Lower leg skin (tissue), 4 donors: ENCODE data around the gene TUBG2. TPM values are rescaled to one million over a fixed set of nuclear protein-coding genes. Genes with fewer than 3 reads are reported as not detected.

ENCODE experiments used
- DNase-seq, 2 donors: peaks; one replicate each; pipeline ENCODE4 v3.0.0-alpha.2; 2019; ENCODE audit warnings: low spot score in 2 of 2
- H3K4me3 ChIP-seq: fragments of 200-600 bp; sonication (generic); 2 replicates; pipeline ENCODE4 v1.5.1; 2017; ENCODE audit warnings: mild to moderate bottlenecking, low read depth; ENCODE audit not compliant: poor library complexity, severe bottlenecking
- POLR2A ChIP-seq, 2 donors: fragments of 450-650 bp; IDR thresholded peaks; one replicate each; pipeline ENCODE4 v1.6.1; 2016 to 2017; ENCODE audit warnings: antibody characterized with exemption in 2 of 2, mild to moderate bottlenecking in 1 of 2, moderate library complexity in 1 of 2
- WGBS, 2 donors: methylation state at CpG; one replicate each; pipeline ENCODE4 v1.1.5; 2018; 5-methylcytosine and 5-hydroxymethylcytosine counted together
- intact Hi-C: fragments of 100-400 bp; cut with DNase I; formaldehyde crosslinking; loops from one replicate; pipeline ENCODE4 v1.15.0; 2023; ENCODE audit warnings: low total_unique reads
- total RNA-seq, 4 donors: library from RNA; depleted of rRNA; stranded (reverse); fragments of >200 nt; gene quantifications; one replicate each; pipeline ENCODE4 v1.1.0, GENCODE V29; 2016
- TF ChIP-seq, protein P1 (sequence below), 3 donors: fragments of 450-650 bp; IDR thresholded peaks; one replicate each; pipeline ENCODE4 v1.5.1; 2016; ENCODE audit warnings: antibody characterized with exemption in 3 of 3, mild to moderate bottlenecking in 3 of 3, moderate library complexity in 2 of 3

TUBG2 gene
- total RNA-seq, 4 donors from 2014 or later: 10.6 to 19.3 (median 13.7) TPM

DNA sequence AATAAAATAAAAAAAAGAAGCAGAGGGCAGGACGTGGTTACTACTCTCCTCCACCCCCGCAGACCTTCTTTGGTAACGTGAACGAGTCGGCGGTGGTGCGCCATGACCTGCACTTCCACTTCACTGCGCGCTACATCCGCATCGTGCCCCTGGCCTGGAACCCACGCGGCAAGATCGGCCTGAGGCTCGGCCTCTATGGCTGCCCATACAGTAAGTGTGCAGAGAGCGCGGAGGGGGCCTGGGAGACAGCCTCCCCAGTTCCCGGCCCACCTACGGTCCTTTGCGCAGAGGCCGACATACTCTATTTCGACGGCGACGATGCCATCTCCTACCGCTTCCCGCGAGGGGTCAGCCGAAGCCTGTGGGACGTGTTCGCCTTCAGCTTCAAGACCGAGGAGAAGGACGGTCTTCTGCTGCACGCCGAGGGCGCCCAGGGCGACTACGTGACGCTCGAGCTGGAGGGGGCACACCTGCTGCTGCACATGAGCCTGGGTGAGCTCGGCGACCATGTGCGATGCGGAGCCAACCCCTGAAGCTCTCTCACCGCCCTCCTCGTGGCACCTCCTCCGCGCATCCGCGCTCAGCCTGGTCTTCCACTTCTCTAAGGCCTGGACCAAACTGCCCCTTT, 26.0 kb downstream of the TUBG2 start:
- 86 to 91% methylated on average over 46 to 50 of the region's 50 CpGs for WGBS, 2 donors
- no peak overlapping the region for H3K4me3 ChIP-seq
- no peak for TF ChIP-seq POLR2A (IDR thresholded peaks at IDR 0.05)
- TF ChIP-seq, protein P1, sequence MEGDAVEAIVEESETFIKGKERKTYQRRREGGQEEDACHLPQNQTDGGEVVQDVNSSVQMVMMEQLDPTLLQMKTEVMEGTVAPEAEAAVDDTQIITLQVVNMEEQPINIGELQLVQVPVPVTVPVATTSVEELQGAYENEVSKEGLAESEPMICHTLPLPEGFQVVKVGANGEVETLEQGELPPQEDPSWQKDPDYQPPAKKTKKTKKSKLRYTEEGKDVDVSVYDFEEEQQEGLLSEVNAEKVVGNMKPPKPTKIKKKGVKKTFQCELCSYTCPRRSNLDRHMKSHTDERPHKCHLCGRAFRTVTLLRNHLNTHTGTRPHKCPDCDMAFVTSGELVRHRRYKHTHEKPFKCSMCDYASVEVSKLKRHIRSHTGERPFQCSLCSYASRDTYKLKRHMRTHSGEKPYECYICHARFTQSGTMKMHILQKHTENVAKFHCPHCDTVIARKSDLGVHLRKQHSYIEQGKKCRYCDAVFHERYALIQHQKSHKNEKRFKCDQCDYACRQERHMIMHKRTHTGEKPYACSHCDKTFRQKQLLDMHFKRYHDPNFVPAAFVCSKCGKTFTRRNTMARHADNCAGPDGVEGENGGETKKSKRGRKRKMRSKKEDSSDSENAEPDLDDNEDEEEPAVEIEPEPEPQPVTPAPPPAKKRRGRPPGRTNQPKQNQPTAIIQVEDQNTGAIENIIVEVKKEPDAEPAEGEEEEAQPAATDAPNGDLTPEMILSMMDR (IDR thresholded peaks at IDR 0.05): no peak
- intact Hi-C loops: loop anchor here (10.0 kb wide), 1 partner anchor 110 kb away; the partner anchor contains the start of gene PSMC3IP
- DNase-seq: no peak

DNA sequence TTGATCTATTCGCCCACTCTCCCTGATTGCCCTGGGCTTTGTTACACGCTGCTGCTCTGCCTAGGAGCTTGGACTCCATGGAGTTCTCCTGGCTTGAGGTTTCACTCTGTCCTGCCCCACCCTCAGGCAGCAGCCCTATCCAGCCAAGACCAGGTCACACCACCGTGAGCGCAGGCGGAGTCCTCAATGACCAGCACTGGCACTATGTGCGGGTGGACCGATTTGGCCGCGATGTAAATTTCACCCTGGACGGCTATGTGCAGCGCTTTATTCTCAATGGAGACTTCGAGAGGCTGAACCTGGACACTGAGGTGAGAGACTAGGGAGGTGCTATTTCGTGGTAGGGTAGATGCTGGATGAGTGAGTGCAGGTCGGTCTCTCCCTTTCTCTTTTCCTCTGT, 26.7 kb downstream of the TUBG2 start:
- H3K4me3 ChIP-seq: no peak overlapping the region
- WGBS, 2 donors: 80 to 82% methylated on average over 14 of the region's 14 CpGs
- TF ChIP-seq, protein P1 (IDR thresholded peaks at IDR 0.05): no peak
- TF ChIP-seq POLR2A (IDR thresholded peaks at IDR 0.05): no peak
- DNase-seq: no peak
- intact Hi-C loops: loop anchor here (10.0 kb wide), 1 partner anchor 111 kb away; the partner anchor contains the start of gene PSMC3IP

DNA sequence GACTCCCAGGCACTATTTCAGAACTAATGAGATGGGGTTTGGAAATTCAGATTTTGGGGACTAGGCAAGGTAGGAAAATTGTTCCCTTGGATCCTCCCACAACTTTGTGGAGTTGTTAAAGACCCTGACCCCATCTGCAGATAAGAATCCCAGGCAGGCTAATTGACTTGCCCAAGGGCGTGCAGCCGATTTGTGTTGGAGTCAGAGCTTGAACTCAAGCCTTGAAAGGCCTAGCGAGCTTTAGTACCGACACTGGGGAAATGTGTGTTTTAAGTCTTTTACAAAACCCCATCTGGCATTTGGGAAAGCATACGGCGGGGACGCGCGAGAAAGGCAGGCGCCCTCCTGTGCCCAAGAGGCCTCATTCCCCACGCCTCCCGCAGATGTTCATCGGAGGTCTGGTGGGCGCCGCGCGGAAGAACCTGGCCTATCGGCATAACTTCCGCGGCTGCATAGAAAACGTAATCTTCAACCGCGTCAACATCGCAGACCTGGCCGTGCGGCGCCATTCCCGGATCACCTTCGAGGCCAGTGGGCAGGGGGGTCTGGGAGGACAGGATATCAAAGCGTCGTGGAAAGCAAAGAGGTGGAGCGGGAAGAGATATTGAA, 27.5 kb downstream of the TUBG2 start:
- intact Hi-C loops: loop anchor here (10.0 kb wide), 1 partner anchor 112 kb away; the partner anchor contains the start of gene PSMC3IP
- TF ChIP-seq, protein P1 (IDR thresholded peaks at IDR 0.05): no peak
- TF ChIP-seq POLR2A (IDR thresholded peaks at IDR 0.05): no peak
- DNase-seq: no peak
- 80 to 82% methylated on average over 32 of the region's 32 CpGs for WGBS, 2 donors
- H3K4me3 ChIP-seq: no peak overlapping the region

DNA sequence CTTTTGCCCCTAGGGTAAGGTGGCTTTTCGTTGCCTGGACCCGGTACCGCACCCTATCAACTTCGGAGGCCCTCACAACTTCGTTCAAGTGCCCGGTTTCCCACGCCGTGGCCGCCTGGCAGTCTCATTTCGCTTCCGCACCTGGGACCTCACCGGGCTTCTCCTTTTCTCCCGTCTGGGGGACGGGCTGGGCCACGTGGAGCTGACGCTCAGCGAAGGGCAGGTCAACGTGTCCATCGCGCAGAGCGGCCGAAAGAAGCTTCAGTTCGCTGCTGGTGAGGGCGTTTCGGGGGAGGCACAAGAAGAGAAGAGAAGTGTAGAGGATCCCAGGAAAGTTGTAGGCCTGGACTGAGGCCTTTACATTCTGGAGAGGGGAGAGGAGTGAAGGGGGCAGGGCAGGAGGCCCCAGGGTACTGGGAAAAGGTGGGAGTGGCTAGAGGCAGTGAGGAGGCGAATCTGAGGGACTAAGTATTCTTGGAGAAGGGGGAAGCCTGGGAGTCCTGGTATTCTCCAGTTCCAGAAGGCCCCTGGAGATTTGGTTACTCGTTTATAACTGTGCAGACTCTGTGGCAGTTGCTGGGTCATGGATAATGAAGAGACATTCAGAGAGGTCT, 28.7 kb downstream of the TUBG2 start:
- no peak for DNase-seq
- intact Hi-C loops: loop anchor here (10.0 kb wide), 1 partner anchor 113 kb away; the partner anchor contains the start of gene PSMC3IP
- WGBS, 2 donors: 81 to 83% methylated on average over 27 of the region's 27 CpGs
- TF ChIP-seq, protein P1 (IDR thresholded peaks at IDR 0.05): no peak
- TF ChIP-seq POLR2A (IDR thresholded peaks at IDR 0.05): no peak
- no peak overlapping the region for H3K4me3 ChIP-seq

DNA sequence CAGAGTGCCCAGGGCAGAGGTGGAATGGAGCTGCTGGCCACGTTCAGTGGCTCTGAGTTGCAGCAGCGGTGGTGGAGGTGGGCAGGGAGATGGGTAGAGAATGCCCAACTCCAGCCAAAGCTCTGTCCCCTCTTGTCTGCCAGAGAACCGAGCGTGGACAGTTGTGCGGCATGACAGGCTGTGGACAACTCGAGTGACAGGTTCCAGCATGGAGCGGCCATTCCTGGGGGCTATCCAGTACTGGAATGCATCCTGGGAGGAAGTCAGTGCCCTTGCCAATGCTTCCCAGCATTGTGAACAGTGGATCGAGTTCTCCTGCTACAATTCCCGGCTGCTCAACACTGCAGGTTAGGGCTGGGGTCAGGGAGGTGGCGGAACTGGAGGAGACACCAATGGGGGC, 31.5 kb downstream of the TUBG2 start:
- DNase-seq: no peak
- no peak overlapping the region for H3K4me3 ChIP-seq
- no peak for TF ChIP-seq POLR2A (IDR thresholded peaks at IDR 0.05)
- TF ChIP-seq, protein P1 (IDR thresholded peaks at IDR 0.05): no peak
- intact Hi-C loops: no loop called here
- 78 to 91% methylated on average over 10 of the region's 10 CpGs for WGBS, 2 donors
